Gastroesophageal sphincter (tissue), 2 donors: ENCODE data around the gene BRD8.

ENCODE experiments used
- POLR2A ChIP-seq, 2 donors: fragments of 450-650 bp; IDR thresholded peaks; one replicate each; pipeline ENCODE4 v1.6.1; 2017; ENCODE audit warnings: antibody characterized with exemption in 2 of 2, mild to moderate bottlenecking in 2 of 2, moderate library complexity in 1 of 2
- POLR2AphosphoS5 ChIP-seq: sonication (generic); formaldehyde crosslinking; IDR thresholded peaks from one replicate; pipeline ENCODE4 v1.6.1; 2017; ENCODE audit warnings: antibody characterized with exemption

DNA sequence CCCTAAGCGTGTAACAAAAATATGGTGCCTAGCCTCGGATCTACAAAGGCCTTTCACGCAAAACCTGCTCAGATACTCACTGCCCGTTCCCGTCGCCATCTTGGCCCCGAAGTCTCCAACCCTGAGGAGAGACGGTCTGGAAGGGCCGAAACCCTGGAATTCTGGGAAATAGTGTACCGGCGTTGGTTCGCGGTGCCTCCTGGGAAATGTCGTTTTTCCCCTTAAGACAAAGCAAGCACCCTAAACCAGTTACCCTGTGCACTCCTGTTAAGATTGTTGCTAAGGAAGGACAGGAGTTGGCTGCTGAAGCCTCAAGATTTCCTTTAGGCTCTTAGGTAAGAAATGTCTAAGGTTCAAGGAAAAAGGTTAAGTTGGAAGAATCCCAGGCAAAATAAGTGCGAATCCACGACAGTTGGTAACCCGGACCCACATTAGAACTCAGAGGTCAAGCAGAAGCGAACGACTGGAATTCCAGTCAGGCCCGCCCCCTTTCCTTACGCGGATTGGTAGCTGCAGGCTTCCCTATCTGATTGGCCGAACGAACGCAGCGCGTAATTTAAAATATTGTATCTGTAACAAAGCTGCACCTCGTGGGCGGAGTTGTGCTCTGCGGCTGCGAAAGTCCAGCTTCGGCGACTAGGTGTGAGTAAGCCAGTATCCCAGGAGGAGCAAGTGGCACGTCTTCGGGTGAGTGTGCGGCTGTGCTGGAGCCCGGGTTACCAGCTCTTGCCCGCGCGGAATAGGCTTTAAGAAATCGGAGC, at the start of gene BRD8, which contains the start of gene KIF20A:
- TF ChIP-seq POLR2A (IDR thresholded peaks at IDR 0.05) = peak in 1 of 2 donors; percentile 42
- peak; percentile 66 for TF ChIP-seq POLR2AphosphoS5
